ENCODE results near the gene TMC8.

Gene TMC8

GRCh38 chr17:78124836-78125137, 5.8 kb upstream of the TMC8 start:
- Mint-ChIP-seq H3K36me3 (peaks cover 25% of the 10 kb centered on the region), H3K9me3 (no peaks in the 10 kb centered on the region), H3K27me3 (no peaks in the 10 kb centered on the region), H3K27ac (peak overlapping the region; percentile 88), H3K4me1 (peaks cover 59% of the 10 kb centered on the region), H3K4me3 (peak overlapping the region; percentile 57)
- ATAC-seq (ENCODE audit: low read depth) = no peak
- no peak for DNase-seq (ENCODE audit: low spot score in 2 of 2)

DNA sequence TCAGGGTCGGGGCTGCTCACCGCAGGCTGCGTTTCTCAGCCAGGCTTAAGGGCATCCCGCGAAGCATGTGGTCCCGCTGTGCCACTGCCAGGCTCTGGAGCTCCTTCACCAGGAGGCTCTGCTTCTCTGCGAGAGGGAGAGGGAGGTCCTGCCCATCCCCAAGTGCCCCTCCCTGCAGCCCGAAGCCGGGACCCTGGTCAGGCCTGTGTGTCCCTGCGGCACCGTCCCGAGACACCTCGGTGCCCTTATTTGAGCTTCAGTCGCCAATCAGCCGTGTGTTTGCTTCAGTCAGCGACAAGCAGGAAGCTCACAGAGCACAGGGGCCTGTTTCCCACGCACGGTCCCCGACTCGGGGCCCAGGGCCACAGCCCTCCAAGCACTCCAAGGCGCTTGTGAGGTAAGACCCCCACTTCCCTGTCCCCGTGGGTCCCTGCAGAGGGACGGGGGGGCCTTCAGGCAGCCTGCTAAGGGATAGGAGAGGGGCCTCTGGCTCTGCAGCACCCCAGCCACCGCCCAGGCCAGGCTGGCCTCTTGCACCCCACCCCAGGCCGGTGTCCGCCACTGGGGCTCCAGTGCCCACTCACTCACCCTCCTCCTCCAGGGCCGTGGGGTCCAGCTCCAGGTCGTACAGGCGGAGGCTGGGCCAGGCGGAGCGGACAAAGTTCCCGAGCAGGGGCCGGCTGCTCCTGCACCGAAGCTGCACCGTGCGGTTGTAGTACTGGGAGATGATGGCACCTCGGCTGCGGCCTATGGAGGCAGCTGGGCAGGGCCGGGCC, 5.2 kb upstream of the TMC8 start:
- H3K9me3 Mint-ChIP-seq = no peaks in the 10 kb centered on the region
- no peak for ATAC-seq (ENCODE audit: low read depth)
- peaks cover 23% of the 10 kb centered on the region for H3K36me3 Mint-ChIP-seq
- peak overlapping the region; percentile 57 for H3K4me3 Mint-ChIP-seq
- DNase-seq (ENCODE audit: low spot score in 2 of 2) = peak in 1 of 2 donors; percentile 61
- H3K27me3 Mint-ChIP-seq = no peaks in the 10 kb centered on the region
- peaks cover 63% of the 10 kb centered on the region for H3K4me1 Mint-ChIP-seq
- H3K27ac Mint-ChIP-seq = peak overlapping the region; percentile 88

DNA sequence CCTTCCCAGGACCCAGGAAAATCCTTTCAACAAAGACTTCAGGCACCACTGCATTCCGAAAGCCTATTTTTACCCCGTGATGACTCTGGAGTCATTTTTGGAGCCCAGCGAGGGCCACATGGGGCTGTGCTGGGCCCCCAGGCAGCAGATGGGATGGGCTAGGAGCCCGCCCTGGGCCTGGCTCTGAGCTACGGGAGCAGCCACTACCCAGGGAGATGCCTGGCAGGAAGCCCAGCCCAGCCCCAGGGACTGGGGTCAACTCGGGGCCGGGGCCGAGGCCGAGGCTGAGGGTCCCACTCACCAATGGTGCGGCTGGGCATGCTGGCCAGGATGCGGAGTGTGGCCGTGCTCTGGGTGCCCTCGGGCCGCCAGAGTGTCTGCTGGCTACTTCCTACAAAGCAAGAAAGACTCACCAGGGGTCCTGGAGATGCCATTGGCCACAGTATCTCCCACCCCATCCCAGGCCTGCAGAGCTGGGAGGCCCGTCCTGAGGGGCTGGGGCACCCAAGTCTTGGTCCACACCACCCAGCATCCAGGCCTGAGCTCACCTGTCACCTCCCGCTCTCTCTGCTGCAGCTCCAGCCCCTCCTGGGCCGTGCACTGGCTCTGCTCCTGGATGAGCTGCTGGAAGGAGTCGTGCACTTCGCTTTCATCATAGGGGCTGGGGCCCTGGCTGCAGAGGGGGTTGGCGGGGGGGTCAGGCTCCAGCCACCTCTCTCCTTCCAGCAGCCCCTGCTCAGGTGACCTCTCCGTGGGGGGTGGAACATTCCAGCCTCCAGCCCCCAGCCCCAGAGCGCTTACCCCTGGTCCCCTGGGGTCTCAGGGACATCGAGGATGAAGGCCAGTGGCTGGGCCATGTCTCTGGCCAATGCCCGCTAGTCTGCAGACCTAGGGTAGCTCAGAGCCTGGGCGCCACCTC, 4.3 kb upstream of the TMC8 start:
- H3K36me3 Mint-ChIP-seq = peaks cover 27% of the 10 kb centered on the region

GRCh38 chr17:78126895-78127238, 3.7 kb upstream of the TMC8 start:
- Mint-ChIP-seq H3K9me3 (no peaks in the 10 kb centered on the region), H3K36me3 (peaks cover 25% of the 10 kb centered on the region), H3K4me1 (peaks cover 59% of the 10 kb centered on the region), H3K27me3 (no peaks in the 10 kb centered on the region), H3K4me3 (peak overlapping the region; percentile 94), H3K27ac (peak overlapping the region; percentile 89)
- DNase-seq (ENCODE audit: low spot score in 2 of 2) = no peak
- no peak for ATAC-seq (ENCODE audit: low read depth)

More for the DNA sequence above, 4.3 kb upstream of the TMC8 start:
- Mint-ChIP-seq H3K9me3 (no peaks in the 10 kb centered on the region), H3K4me1 (peaks cover 65% of the 10 kb centered on the region), H3K27ac (no peak overlapping the region), H3K27me3 (no peaks in the 10 kb centered on the region), H3K4me3 (peak overlapping the region; percentile 94)
- DNase-seq (ENCODE audit: low spot score in 2 of 2) (no peak), ATAC-seq (ENCODE audit: low read depth) (no peak)

DNA sequence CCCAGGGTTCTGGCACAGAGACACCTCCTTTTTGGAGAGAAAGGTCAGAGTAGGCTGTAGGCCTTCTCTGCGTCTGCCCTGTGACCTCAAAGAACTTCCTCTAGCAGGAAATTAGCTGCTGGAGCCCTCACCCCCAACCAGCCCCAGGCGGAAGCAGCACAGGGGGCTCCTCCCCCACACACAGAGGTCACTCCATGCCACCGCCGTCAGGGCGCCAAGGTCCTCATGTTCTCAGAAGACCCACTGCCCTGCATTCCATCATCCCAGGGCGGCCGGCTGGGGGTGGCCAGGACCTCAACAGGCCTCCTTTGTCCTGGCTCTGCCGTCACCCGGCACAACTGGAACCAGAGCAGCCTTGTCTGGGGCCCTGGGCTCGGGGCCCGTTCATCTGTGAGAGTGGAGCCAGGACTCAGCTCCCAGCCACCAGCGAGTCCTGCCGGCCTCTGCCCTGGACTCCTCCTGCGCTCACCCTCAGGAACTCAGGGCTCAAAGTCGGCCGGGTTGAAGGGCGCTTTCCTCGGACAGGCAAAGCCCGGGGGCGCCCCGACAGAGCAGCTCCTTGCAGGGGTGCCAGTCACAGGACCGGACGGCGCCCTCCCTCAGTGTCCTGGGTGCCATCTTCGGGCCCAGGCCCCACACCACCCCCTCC, 3.2 kb upstream of the TMC8 start:
- ATAC-seq (ENCODE audit: low read depth) (peak; percentile 20), DNase-seq (ENCODE audit: low spot score in 2 of 2) (peak in 1 of 2 donors; percentile 56)
- peak overlapping the region; percentile 89 for H3K27ac Mint-ChIP-seq
- H3K4me3 Mint-ChIP-seq = peak overlapping the region; percentile 94
- peaks cover 28% of the 10 kb centered on the region for H3K36me3 Mint-ChIP-seq
- H3K4me1 Mint-ChIP-seq = peaks cover 58% of the 10 kb centered on the region
- no peaks in the 10 kb centered on the region for H3K27me3 Mint-ChIP-seq
- no peaks in the 10 kb centered on the region for H3K9me3 Mint-ChIP-seq

DNA sequence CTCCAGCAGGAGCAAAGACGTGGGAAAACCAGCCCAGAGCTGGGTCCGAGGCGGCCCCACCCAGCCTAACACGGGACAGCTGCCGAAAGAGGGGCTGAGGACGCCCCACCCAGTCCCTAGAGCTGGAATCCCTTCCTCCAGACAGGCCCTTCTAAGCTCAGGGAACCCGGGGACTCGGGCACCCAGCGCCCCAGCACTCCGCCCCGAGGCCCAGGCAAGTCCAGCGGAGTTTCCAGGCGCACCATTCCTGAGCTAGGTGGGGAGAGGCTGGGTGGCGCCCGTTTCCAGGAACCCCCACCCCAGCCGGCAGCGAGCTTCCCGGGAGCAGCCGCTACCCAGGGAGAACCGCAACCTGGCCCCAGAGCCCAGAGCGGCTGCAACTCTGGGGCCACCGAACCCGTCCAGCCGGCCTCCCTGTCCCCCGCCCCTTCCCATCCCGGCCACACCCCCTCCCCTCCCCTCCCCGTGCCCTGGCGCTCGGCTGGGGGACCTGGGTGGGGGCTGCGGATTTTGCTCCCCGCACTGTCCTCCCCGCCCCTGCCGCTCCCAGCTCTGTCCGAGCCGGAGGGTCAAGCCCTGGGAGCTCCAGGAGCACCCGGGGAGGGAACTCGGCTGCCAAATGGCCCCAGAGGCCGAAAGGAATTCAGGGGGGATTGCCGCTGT, 2.6 kb upstream of the TMC8 start:
- peak overlapping the region; percentile 98 for H3K4me3 Mint-ChIP-seq
- peaks cover 61% of the 10 kb centered on the region for H3K4me1 Mint-ChIP-seq
- peak overlapping the region; percentile 89 for H3K27ac Mint-ChIP-seq
- peaks cover 28% of the 10 kb centered on the region for H3K36me3 Mint-ChIP-seq
- H3K27me3 Mint-ChIP-seq = no peaks in the 10 kb centered on the region
- H3K9me3 Mint-ChIP-seq = no peaks in the 10 kb centered on the region
- ATAC-seq (ENCODE audit: low read depth) (no peak), DNase-seq (ENCODE audit: low spot score in 2 of 2) (no peak)

DNA sequence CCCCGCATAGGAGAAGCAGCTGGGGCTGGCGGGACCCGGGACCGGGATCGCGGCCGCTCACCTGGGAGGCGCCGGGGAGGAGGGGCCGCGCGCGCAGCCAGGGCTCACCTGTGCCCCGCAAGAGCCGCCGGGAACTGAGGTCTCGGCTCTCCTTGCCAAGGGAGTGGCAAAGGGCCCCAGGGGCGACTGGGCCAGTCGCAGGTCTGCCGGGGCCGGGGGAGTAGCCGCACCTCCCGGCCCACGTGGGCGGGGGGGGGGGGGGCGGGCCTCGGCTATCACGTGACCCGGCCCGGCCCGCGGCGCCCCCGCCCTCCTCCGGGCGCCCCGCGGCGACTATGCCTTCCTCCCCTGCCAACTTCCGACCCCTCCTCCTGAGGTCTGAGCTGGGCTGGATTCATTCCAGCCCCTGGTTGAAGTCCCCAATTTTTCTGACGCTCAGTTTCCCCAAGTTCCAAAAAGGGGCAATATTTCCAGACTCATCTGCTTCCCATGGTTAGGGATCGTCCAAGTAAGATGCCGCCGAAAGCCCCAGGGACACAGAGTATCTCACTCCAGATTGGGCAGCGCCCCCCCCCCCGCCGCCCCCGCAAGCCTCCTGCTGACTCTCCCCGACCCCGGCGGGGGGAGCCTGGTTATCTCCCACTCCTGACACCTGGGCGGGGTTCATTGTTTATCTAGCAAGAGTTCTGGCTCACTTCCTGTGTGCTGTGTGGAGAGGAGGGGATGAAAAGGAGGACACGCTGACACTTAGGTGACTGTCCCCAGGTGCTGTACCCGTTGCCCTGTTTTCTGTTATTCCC, 1.8 kb upstream of the TMC8 start, which contains the start of gene TMC6:
TSS of gene TMC6 (minus strand) at position 205 of the 800 bp plus-strand sequence. CDS start 1,923 bp downstream, outside the sequence.
- H3K27ac Mint-ChIP-seq = peak within 1 kb of the TSS; percentile 91
- DNase-seq (ENCODE audit: low spot score in 2 of 2) (peak; percentile 59 to 65), ATAC-seq (ENCODE audit: low read depth) (peak; percentile 34)
- peaks cover 60% of the 10 kb centered on the region for H3K4me1 Mint-ChIP-seq
- H3K27me3 Mint-ChIP-seq = no peaks in the 10 kb centered on the region
- peaks cover 21% of the 10 kb centered on the region for H3K36me3 Mint-ChIP-seq
- no peaks in the 10 kb centered on the region for H3K9me3 Mint-ChIP-seq
- peak within 1 kb of the TSS; percentile 98 for H3K4me3 Mint-ChIP-seq

- H3K4me1 Mint-ChIP-seq = peaks cover 60% of the 10 kb centered on the region
- DNase-seq (ENCODE audit: low spot score in 2 of 2) (no peak), ATAC-seq (ENCODE audit: low read depth) (peak; percentile 8)
- peak overlapping the region; percentile 91 for H3K27ac Mint-ChIP-seq
- H3K9me3 Mint-ChIP-seq = no peaks in the 10 kb centered on the region
- H3K36me3 Mint-ChIP-seq = peaks cover 21% of the 10 kb centered on the region
- peak overlapping the region; percentile 98 for H3K4me3 Mint-ChIP-seq
- no peaks in the 10 kb centered on the region for H3K27me3 Mint-ChIP-seq
Measured at GRCh38 chr17:78129351-78130089, 1.1 kb upstream of the TMC8 start.

GRCh38 chr17:78130090-78130436, 508 bp upstream of the TMC8 start:
- Mint-ChIP-seq H3K4me3 (peak overlapping the region; percentile 98), H3K27me3 (no peaks in the 10 kb centered on the region), H3K27ac (peak overlapping the region; percentile 91), H3K4me1 (peaks cover 58% of the 10 kb centered on the region), H3K9me3 (no peaks in the 10 kb centered on the region), H3K36me3 (peaks cover 20% of the 10 kb centered on the region)
- no peak for DNase-seq (ENCODE audit: low spot score in 2 of 2)
- ATAC-seq (ENCODE audit: low read depth) = no peak

DNA sequence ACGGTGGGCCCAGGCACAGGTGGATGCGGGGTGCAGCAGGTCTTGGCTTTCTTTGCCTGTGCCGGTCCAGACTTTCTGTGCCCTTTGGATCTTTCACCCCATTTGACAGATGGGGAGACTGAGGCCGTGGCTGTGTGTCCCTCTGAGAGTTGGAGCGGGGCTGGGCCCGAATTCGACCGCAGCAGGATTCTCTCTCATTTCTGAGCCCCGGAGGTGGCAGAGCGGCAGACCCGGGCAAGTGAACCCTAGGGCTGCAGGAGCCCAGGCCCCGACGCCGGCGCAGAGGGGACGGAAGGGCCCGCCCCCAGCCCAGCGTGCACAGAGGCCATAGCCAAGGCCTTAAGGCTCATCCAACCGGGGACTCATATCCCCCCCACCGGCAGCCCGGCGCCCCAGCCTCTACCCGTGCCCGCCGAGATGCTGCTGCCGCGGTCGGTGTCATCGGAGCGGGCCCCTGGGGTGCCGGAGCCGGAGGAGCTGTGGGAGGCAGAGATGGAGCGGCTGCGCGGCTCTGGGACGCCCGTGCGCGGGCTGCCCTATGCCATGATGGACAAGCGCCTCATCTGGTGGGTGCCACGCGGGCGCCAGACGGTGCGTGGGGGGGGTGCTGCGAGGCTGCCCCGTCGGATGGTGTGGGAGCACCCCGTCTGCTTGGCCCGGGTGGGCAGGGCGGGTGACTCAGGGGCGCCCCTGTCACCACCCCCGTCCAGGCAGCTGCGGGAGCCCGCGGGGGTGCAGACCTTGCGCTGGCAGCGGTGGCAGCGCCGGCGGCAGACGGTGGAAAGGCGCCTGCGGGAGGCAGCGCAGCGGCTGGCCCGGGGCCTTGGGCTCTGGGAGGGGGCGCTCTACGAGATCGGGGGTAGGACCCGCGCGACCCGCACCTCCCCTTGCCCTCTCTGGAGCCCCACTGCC, 857 bp downstream of the TMC8 start:
- peak in 1 of 2 donors; percentile 62 for DNase-seq (ENCODE audit: low spot score in 2 of 2)
- Mint-ChIP-seq H3K4me1 (peaks cover 63% of the 10 kb centered on the region), H3K36me3 (peaks cover 27% of the 10 kb centered on the region)

GRCh38 chr17:78132084-78132676, 1.6 kb downstream of the TMC8 start:
- peak; percentile 71 to 84 for DNase-seq (ENCODE audit: low spot score in 2 of 2)
- Mint-ChIP-seq H3K27ac (peak overlapping the region; percentile 56), H3K9me3 (no peaks in the 10 kb centered on the region), H3K36me3 (peaks cover 26% of the 10 kb centered on the region), H3K27me3 (no peaks in the 10 kb centered on the region), H3K4me1 (peaks cover 59% of the 10 kb centered on the region), H3K4me3 (peak overlapping the region; percentile 93)
- ATAC-seq (ENCODE audit: low read depth) = peak; percentile 60

More for the DNA sequence above, 857 bp downstream of the TMC8 start:
- Mint-ChIP-seq H3K27ac (peak overlapping the region; percentile 91), H3K9me3 (no peaks in the 10 kb centered on the region), H3K4me3 (peak overlapping the region; percentile 98), H3K27me3 (no peaks in the 10 kb centered on the region)
- ATAC-seq (ENCODE audit: low read depth) = no peak
